Measurements from ENCODE around the gene LAMTOR5.

DNA sequence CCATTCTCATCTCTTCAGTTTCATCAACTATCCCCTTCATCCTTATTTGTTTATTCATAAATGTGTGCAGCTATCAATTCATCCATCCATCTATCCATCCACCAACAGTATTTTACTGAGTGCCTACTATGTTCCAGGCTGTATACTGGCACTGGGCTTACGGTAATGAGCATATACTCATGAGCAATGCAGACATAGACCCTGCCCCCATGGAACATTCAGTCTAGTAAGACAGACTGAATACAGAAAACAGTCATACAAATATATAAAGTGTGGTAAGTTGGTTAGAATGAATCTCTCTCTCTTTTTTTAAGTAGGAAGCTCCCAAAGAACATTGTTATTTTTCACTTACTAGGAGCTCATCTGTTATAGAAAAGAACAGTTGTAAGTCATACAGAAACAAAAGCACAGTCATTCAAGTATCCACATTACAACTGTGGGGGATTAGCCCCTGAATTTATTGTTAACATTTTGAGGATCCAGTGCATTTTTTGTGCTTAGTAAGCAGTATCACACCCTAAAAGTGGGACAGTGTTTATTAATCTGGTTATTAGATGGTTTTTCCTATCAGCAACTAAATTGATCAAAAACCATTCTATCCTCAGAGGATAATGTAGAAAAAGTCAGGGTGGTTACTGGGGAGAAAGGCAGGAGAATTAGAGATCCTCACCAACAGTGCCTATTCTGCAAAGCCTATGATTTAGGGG, 20.3 kb downstream of the LAMTOR5 start:
- TF ChIP-seq POLR2AphosphoS5 (IDR thresholded peaks at IDR 0.05; ENCODE audit: low read depth, low read length): no peak
- TF ChIP-seq TAF1 (IDR thresholded peaks at IDR 0.05; ENCODE audit: borderline replicate concordance, insufficient read depth, low read length): no peak
